ENCODE data around the gene MYMX. TPM values are rescaled to one million over a fixed set of nuclear protein-coding genes. Genes with fewer than 3 reads are reported as not detected.
A peak's percentile ranks its signal among the peaks of the same experiment; 100 is the strongest.

The MYMX gene
- polyA plus RNA-seq, 3 donors = 1.2 to 20.5 (median 2.1) TPM

DNA sequence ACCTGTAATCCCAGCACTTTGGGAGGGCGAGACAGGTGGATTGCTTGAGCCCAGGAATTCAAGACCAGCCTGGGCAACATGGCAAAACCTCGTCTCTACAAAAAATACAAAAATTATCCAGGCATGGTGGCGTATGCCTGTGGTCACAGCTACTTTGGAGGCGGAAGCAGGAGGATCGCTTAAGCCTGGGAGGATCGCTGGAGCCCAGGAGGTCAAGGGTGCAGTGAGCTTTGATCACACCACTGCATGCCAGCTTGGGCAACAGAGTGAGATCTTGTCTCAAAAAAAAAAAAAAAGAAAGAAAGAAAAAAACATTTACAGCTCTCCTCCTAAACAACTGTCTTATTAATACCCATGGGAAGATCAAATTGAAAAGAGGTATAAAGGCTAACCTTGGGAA lies 8.8 kb upstream of the MYMX start:
- H3K27ac ChIP-seq (ENCODE audit: low read depth, low read length) = no peak overlapping the region
- 85 to 95% (median 89%) methylated on average over 6 of the region's 6 CpGs for WGBS, 3 donors

- H3K27ac ChIP-seq (ENCODE audit: low read depth, low read length) = no peak overlapping the region
- WGBS, 3 donors = 69 to 91% (median 86%) methylated on average over 3 of the region's 3 CpGs
Measured at GRCh38 chr6:44211284-44211683, 5.4 kb upstream of the MYMX start.

GRCh38 chr6:44214307-44214706 lies 2.4 kb upstream of the MYMX start:
- H3K27ac ChIP-seq (ENCODE audit: low read depth, low read length) = no peak overlapping the region
- 91 to 96% (median 92%) methylated on average over 6 of the region's 6 CpGs for WGBS, 3 donors

DNA sequence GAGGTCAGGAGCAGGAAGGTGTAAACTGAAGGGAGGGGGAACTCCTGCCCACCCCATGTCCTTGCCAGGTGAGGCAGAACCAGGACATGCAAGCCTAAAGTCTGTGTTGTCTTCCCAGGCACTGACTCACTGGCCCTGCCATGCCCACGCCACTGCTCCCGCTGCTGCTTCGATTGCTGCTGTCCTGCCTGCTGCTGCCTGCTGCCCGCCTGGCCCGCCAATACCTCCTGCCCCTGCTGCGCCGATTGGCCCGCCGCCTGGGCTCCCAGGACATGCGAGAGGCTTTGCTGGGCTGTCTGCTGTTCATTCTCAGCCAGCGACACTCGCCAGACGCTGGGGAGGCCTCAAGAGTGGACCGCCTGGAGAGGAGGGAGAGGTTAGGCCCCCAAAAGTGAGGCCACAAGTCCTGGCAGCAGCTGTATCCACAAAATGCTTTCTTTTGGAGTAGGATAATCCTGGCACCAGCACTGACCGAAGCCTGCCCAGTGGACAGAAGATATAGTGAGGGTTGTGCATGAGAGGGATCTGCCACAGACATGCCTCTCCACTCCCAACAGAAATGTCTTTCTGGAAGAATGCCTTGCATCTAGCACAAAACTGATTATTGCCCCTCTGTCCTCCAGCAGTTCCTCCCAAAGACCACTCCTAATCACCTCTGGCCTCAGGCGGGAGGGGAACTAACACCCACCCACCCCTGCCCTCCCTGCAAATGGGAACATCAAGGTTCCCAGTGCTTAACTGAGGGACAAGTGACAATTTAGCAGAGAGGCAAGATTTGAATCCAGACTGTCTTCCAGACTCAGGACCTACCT lies 812 bp downstream of the MYMX start:
- 43 to 63% (median 53%) methylated on average over 16 of the region's 16 CpGs for WGBS, 3 donors
- no peak overlapping the region for H3K27ac ChIP-seq (ENCODE audit: low read depth, low read length)

DNA sequence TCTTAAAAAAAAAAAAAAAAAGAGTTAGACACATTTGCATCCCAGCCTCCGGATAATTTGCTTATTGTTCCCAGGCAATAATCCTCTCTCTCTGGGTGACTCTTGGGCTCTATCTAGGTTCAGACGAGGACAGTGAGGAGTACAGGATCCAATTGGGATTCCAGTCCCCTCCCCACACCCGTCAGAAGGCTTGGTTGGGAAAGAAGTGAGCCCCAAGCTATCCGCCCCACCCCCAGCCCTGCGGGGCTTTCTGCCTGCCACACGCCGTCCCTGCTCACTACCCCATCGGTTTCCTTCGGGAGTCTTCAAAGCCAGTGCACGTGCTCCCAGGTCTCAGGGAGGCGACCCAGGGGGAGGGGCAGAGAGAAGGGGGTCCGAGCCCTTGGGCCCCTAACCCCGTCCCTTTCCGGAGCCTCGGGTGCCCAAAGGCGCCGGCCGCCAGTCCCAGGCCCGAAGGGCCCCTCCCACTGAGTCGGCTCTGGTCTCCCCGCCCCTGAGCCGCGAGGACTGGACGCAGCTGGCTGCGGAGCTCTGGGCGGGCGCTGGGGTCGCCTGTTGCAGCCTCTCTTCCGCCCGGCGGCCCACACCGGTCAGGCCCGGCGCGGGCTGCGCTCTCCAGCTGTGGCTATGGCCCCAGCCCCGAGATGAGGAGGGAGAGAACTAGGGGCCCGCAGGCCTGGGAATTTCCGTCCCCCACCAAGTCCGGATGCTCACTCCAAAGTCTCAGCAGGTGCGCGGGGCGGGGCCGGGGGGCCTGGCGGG lies 2.5 kb downstream of the MYMX start:
- WGBS, 3 donors = 1 to 2% (median 2%) methylated on average over 35 to 45 of the region's 45 CpGs
- peak overlapping the region; percentile 52 for H3K27ac ChIP-seq (ENCODE audit: low read depth, low read length)

GRCh38 chr6:44219815-44220784 lies 3.4 kb downstream of the MYMX start:
- 51 to 60% (median 57%) methylated on average over 25 to 28 of the region's 28 CpGs for WGBS, 3 donors

DNA sequence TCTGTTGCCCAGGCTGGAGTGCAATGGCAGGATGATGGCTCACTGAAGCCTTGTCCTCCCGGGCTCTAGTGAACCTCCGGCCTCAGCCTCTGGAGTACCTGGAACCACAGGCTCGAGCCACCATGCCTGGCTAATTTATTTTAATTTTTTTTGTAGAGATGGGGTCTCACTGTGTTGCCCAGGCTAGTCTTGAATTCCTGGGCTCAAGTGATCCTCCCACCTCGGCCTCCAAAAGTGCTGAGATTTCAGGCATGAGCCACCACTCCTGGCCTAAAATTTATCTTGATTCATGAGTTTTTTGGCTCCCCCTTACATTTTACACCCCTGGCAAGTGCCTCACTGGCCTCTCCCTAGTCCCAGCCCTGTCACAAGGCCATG lies 4.2 kb downstream of the MYMX start:
- WGBS, 3 donors = 69 to 90% (median 87%) methylated on average over 4 of the region's 4 CpGs
- H3K27ac ChIP-seq (ENCODE audit: low read depth, low read length) = no peak overlapping the region

More at GRCh38 chr6:44219815-44220784, 3.4 kb downstream of the MYMX start:
- peak overlapping the region; percentile 52 for H3K27ac ChIP-seq (ENCODE audit: low read depth, low read length)

DNA sequence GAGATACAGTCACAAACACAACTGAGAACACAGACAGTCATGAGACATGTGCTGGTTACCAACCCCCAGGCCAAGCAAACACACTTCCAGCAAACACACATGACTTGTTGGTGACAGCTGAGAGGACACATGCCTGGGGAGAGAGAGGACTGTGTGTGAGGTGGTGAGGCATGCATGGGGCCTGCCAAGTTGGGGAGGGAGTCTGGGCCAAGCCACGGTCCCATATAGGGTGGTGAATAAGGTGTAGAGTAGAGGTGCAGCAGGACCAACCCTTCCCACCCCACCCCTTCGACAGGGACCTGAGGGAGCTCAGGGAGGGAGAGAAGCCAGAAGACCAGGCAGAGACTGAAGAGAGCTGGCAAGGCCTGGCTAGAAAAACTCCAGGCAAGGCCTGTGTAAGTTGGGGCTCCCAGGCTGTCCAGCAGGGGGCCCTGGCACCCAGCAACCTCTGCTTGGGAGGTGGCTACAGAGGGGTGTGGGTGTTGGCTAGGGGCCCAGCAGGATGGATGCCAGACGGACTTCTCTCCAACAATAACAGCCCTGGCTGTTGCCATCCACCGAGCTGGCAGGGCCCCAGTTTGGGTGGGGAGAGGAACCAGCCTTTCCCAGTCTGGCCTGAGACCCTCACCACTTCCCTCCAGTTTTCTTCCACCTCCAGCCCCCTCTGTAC lies 4.7 kb downstream of the MYMX start:
- H3K27ac ChIP-seq (ENCODE audit: low read depth, low read length) = peak overlapping the region; percentile 77
- WGBS, 3 donors = 2 to 13% (median 10%) methylated on average over 4 of the region's 4 CpGs

DNA sequence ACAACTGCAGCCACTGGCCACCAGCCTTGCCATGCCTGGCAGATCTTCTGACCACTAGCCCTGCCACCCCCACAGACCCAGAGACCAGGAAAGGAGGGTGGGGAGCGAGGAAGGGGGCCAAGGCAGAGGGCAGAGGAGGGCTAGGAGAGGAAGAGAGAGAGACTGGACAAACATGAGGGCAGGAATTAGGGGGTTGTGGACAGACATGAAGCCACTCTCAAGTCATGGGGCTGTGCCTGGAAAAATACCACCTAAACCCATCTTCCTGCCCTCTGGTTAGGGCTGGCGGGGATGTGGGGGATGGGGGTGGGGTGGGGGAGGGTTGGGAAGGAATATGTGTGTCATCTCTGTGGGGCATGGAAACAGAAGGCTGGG lies 5.2 kb downstream of the MYMX start:
- H3K27ac ChIP-seq (ENCODE audit: low read depth, low read length) = no peak overlapping the region
- 40 to 58% (median 41%) methylated on average over 2 of the region's 2 CpGs for WGBS, 3 donors

DNA sequence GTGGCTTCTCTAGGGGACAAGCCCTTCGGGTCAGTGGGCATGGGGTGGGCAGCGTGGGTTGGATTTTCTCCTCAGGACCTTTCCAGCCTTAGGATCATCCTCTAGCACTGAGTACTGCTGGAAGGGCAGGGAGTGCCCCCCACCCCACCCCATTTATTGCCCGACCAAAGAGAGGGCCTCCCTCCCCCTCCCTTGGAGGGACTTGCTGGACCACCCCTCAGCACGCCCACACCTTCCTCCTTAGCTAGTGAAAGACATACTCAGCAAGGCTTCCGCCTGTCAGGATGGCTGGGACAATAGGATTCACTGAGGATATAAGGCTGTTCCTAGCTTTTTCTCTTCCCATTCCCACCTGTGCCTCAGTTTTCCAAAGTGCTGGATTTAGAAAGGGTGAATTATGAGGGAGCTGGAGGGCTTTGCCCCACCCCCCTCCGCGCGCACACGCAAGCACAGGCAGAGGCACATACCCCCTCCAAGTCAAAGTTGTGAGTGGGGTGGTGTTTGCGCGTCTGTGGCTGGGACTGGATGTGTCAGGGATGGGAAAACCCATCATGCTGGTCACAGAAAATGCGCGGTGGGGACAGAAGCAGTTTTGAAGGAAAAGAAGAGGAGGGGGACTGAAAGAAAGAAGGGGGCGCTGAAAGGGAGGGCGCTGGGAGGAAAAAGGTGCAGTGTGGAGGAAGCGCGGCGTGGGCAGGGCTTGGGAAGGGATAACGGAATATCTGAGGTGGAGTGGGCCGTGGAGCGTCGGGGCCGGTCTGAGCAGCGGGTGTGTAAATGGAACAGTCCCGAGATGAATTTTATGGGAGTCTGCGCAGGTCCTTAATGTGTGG lies 6.0 kb downstream of the MYMX start:
- 25 to 35% (median 27%) methylated on average over 26 of the region's 26 CpGs for WGBS, 3 donors
- H3K27ac ChIP-seq (ENCODE audit: low read depth, low read length) = no peak overlapping the region

DNA sequence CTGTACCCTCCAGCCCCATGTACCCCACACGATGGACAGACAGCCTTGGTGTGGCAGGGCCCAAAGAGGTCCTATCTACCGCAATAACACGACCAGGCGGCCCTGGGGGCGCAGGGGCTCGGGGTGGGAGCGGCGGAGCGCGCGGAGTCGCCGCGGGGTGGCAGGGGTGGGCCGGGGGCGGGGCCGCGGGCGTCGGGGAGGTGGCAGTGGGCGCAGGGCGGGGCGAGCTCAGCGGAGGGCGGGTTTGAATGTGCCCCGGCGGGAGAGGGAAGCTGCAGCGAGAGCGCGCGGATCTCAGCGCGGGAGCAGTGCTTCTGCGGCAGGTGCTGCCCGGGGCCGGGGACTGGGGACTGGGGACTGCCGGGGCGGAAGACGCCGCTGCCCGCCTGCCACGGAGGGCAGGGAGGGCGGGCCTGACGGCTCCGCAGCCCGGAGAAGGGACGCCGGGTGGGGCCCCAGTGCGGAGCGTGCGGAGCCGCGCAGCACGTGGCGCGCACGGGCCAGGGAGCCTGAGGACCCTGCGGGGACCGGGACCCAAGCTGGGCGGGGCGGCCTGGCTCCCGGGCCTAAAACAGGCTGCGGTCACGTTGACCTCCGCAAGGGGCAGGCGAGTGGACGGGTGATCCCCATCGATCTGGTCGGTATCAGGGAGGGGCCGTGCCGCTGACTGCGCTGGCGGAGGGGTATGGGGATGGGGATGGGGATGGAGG lies 6.7 kb downstream of the MYMX start, which contains the start of gene SLC29A1:
Gene SLC29A1, plus strand, starts transcription at position 277 of the 710 bp plus-strand sequence. CDS start 3,719 bp downstream, outside the sequence.
- no peak within 1 kb of the TSS for H3K27ac ChIP-seq (ENCODE audit: low read depth, low read length)
- 1 to 2% (median 1%) methylated on average over 64 to 73 of the region's 73 CpGs for WGBS, 3 donors

DNA sequence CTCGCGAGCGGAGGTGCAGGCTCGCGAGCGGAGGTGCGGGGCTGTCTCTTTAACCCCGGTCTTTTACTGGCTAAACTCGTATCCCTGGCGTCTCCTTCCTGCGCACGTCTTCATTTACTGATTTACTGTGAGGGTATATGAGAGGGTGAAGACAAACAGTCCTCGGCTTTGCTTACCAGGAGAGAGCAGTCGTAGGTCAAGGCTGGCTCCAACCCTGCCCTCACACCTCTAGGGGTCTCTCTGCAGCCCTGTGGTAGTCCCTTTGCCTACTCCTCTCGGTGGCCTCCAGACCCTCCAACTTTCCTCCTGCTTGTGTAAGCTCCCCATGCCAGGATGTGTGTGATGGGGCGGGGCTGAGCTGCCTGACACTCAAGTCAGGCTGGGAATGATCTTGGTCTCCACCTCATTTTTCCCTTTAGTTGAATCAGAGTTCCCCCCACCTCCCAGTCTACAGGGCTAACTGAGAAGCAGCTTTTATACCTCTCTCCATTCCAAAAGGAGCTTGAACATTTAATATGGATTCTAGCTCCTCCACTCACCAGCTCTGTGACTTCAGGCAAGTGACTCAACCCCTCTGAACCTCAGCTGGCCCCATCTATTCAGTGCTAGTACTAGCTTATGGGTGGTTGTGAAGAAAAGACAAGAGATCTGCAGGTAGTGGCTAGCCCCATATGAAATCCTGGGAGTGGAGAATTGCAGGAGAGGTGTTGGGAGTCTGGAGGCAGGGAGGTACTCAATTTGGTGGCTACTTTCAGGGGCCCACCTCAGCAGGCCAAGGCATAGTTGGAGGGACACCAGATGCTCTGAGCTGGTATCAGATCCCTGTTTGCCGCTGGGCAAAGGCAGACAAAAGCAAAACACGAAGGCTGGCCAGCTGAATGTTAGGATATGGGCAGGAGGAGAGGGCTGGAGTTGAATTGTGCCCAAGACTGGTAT lies 7.6 kb downstream of the MYMX start:
- WGBS, 3 donors = 10 to 15% (median 12%) methylated on average over 12 to 18 of the region's 18 CpGs
- H3K27ac ChIP-seq (ENCODE audit: low read depth, low read length) = no peak overlapping the region

GRCh38 chr6:44224965-44225305 lies 8.2 kb downstream of the MYMX start:
- 87 to 88% (median 88%) methylated on average over 4 of the region's 4 CpGs for WGBS, 3 donors
- H3K27ac ChIP-seq (ENCODE audit: low read depth, low read length) = no peak overlapping the region

DNA sequence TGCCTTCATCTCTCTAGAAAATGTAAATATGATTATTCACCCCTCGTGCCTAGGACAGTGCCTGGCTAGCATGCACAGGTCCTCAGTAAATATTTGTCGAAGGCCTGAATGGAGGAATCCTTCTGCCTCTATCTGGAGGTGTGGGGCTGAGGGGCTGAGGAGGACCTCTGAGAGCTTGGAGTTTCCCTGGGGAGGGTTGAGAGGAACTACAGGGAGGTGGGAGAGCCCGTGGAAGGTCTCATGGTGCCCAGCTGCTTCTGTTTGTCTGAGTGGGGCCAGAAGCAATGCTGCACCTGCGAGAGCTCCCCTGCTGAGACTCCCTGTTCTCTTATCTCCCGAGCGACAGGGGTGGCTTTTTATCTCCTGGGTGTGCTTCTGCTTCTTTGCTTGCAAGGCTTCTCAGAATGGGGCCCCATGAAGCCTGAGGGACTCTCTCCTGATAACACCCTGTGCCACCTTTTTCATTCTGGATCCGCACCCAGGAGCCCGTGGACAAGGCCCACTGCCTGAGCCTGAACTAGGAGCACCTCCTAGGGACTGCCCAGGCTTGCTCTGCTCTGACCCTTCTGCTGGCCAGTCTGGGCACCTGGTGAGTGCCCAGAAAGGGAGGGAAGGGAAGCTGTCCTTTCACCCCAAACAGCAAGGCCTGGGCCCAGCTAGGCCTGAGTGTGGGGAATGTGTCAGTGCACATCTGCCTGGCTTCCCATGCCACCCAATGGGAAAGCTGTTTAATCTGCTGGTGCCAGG lies 9.0 kb downstream of the MYMX start:
- WGBS, 3 donors = 60 to 83% (median 77%) methylated on average over 8 of the region's 8 CpGs
- H3K27ac ChIP-seq (ENCODE audit: low read depth, low read length) = no peak overlapping the region

Measured in adipose tissue (tissue), 3 donors.